Transverse colon (tissue), 4 donors: ENCODE data around the gene VASH2. TPM values are rescaled to one million over a fixed set of nuclear protein-coding genes. Genes with fewer than 3 reads are reported as not detected.

Source experiments
- DNase-seq: peaks from one replicate; pipeline ENCODE4 v3.0.0-alpha.2; 2019
- H3K27ac ChIP-seq, 4 donors: fragments of 200-600 bp; sonication (generic); 2 replicates each; pipeline ENCODE4 v1.5.1; 2016 to 2018; ENCODE audit warnings: inconsistent platforms in 4 of 4
- H3K27me3 ChIP-seq: fragments of 200-600 bp; sonication (generic); 2 replicates; pipeline ENCODE4 v1.5.1; 2017; ENCODE audit warnings: inconsistent platforms
- H3K36me3 ChIP-seq, 4 donors: fragments of 200-600 bp; sonication (generic); 2 replicates each; pipeline ENCODE4 v1.5.1; 2017 to 2019; ENCODE audit warnings: inconsistent platforms in 4 of 4
- H3K4me1 ChIP-seq, 4 donors: fragments of 200-600 bp; sonication (generic); 2 replicates each; pipeline ENCODE4 v1.5.1; 2017 to 2020; ENCODE audit warnings: inconsistent platforms in 4 of 4
- H3K4me3 ChIP-seq, 4 donors: fragments of 200-600 bp; sonication (generic); 1 replicate in 1 of 4; 2 replicates in 3 of 4; pipeline versions ENCODE4 v1.5.1 to v1.6.1; 2017 to 2019; ENCODE audit warnings: inconsistent platforms in 4 of 4
- H3K9me3 ChIP-seq, 2 donors: fragments of 200-600 bp; sonication (generic); 2 replicates each; pipeline ENCODE4 v1.5.1; 2017 to 2019; ENCODE audit warnings: inconsistent platforms in 2 of 2
- EP300 ChIP-seq: sonication (generic); formaldehyde crosslinking; IDR thresholded peaks from one replicate; pipeline ENCODE4 v1.6.1; 2017; ENCODE audit warnings: antibody characterized with exemption, low read depth
- POLR2A ChIP-seq: fragments of 450-650 bp; IDR thresholded peaks from one replicate; pipeline ENCODE4 v1.6.1; 2016; ENCODE audit warnings: antibody characterized with exemption, mild to moderate bottlenecking, moderate library complexity
- POLR2AphosphoS5 ChIP-seq, 3 donors: sonication (generic); formaldehyde crosslinking; IDR thresholded peaks; one replicate each; pipeline ENCODE4 v1.6.1; 2016; ENCODE audit warnings: antibody characterized with exemption in 3 of 3
- whole genome bisulfite sequencing, 2 donors: methylation state at CpG; one replicate each; pipeline ENCODE4 v1.1.5; 2018; ENCODE audit warnings: low coverage in 1 of 2; 5-methylcytosine and 5-hydroxymethylcytosine counted together
- in situ Hi-C, 4 donors: fragments of 200-750 bp; cut with MboI; loops; one replicate each; pipeline versions ENCODE4 v1.15.0 to v1.15.1; 2017; ENCODE audit warnings: low sequenced_read_pairs in 3 of 4, low pct_ligation_motif_present in 1 of 4, low pct_unique_long_range_greater_than_20kb in 1 of 4
- intact Hi-C: fragments of 100-400 bp; cut with DNase I; formaldehyde crosslinking; loops from one replicate; pipeline ENCODE4 v1.15.1; 2023; ENCODE audit warnings: low total_unique reads
- total RNA-seq, 4 donors: library from RNA; depleted of rRNA; stranded (reverse); fragments of >200 nt; gene quantifications; one replicate each; pipeline ENCODE4 v1.1.0, GENCODE V29; 2016
- TF ChIP-seq, protein P1 (sequence below), 5 experiments: fragments of 200-600 bp in 3 of 5; fragments of 450-650 bp in 2 of 5; sonication (generic) in 3 of 5; IDR thresholded peaks; 1 replicate in 2 of 5; 2 replicates in 3 of 5; pipeline ENCODE4 v1.5.1; 2016 to 2017; ENCODE audit warnings: antibody characterized with exemption in 5 of 5, inconsistent platforms in 3 of 5, mild to moderate bottlenecking in 2 of 5, moderate library complexity in 1 of 5

Gene VASH2
- total RNA-seq, 4 donors from 2014 or later, result 1.1 to 1.7 TPM; not detected in 2

DNA sequence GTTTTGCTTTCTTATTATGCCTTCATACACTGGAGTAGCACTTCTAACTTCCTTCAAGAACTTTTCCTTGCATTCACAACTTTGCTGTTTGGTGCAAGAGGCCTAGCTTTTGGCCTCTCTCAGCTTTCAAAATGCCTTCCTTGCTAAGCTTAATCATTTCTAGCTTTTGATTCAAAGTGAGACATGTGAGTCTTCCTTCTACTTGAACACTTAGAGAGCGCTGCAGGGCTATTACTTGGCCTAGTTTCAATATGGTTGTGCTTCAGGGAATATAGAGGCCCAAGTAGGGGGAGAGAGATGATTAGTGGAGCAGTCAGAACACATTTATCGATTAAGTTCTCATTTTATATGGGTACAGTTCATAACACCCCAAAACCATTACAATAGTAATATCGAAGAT, 52.9 kb downstream of the VASH2 start:
- WGBS, 2 donors, result 81 to 90% methylated on average over 3 of the region's 3 CpGs
- H3K9me3 ChIP-seq, result no peaks in the 10 kb centered on the region
- H3K27me3 ChIP-seq, result no peaks in the 10 kb centered on the region
- H3K4me3 ChIP-seq, result no peak overlapping the region
- peaks cover 0 to 38% (median 13%) of the 10 kb centered on the region in 4 donors for H3K36me3 ChIP-seq
- DNase-seq, result no peak
- in situ Hi-C loops, result no loop called here
- no peak overlapping the region for H3K27ac ChIP-seq
- no peak for TF ChIP-seq POLR2A
- TF ChIP-seq, protein P1, sequence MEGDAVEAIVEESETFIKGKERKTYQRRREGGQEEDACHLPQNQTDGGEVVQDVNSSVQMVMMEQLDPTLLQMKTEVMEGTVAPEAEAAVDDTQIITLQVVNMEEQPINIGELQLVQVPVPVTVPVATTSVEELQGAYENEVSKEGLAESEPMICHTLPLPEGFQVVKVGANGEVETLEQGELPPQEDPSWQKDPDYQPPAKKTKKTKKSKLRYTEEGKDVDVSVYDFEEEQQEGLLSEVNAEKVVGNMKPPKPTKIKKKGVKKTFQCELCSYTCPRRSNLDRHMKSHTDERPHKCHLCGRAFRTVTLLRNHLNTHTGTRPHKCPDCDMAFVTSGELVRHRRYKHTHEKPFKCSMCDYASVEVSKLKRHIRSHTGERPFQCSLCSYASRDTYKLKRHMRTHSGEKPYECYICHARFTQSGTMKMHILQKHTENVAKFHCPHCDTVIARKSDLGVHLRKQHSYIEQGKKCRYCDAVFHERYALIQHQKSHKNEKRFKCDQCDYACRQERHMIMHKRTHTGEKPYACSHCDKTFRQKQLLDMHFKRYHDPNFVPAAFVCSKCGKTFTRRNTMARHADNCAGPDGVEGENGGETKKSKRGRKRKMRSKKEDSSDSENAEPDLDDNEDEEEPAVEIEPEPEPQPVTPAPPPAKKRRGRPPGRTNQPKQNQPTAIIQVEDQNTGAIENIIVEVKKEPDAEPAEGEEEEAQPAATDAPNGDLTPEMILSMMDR (IDR thresholded peaks at IDR 0.05), result no peak
- TF ChIP-seq EP300, result no peak
- TF ChIP-seq POLR2AphosphoS5 (IDR thresholded peaks at IDR 0.05), result no peak
- intact Hi-C loops, result no loop called here
- no peaks in the 10 kb centered on the region for H3K4me1 ChIP-seq

DNA sequence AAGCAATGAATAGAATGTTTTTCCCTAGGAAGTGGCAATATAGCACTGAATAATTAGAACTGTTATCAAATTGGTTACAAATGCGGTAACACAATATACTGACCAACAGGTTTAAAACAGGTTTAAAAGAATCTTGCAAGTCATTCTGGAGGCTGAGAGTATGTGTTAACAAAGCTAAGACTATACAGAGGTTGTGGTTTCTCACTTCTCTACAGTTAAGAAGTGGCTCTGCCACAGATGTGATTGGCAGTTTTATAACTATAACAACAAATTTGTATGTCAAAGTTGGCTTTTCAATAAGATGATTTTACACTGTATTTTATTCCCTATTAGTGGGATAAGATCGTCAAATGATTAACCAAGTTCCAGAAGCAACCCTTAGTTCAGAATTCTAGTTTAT, 58.2 kb downstream of the VASH2 start:
- peaks cover 0 to 24% (median 5%) of the 10 kb centered on the region in 4 donors for H3K36me3 ChIP-seq
- no peak for DNase-seq
- no peaks in the 10 kb centered on the region for H3K27me3 ChIP-seq
- 64 to 82% methylated on average over 2 of the region's 2 CpGs for WGBS, 2 donors
- H3K4me1 ChIP-seq, result no peaks in the 10 kb centered on the region
- H3K4me3 ChIP-seq, result no peak overlapping the region
- TF ChIP-seq POLR2AphosphoS5 (IDR thresholded peaks at IDR 0.05) (no peak), EP300 (no peak), POLR2A (no peak)
- TF ChIP-seq, protein P1 (IDR thresholded peaks at IDR 0.05), result no peak
- H3K27ac ChIP-seq, result no peak overlapping the region
- in situ Hi-C loops, result no loop called here
- intact Hi-C loops, result no loop called here
- H3K9me3 ChIP-seq, result no peaks in the 10 kb centered on the region

GRCh38 chr1:213014642-213015041, 64.3 kb downstream of the VASH2 start:
- no peaks in the 10 kb centered on the region for H3K9me3 ChIP-seq
- peaks cover 0 to 14% (median 8%) of the 10 kb centered on the region in 4 donors for H3K4me1 ChIP-seq
- in situ Hi-C loops, result no loop called here
- WGBS, 2 donors, result 7 to 14% methylated on average over 7 of the region's 7 CpGs
- peak overlapping the region; percentile 63 to 88 (median 80) for H3K4me3 ChIP-seq
- DNase-seq, result no peak
- intact Hi-C loops, result loop anchor here (5.0 kb wide), 1 partner anchor 543 kb away; no protein-coding TSS in a partner anchor
- H3K27ac ChIP-seq, result peak overlapping the region; percentile 95 to 97 (median 96)
- H3K27me3 ChIP-seq, result no peaks in the 10 kb centered on the region
- no peak for TF ChIP-seq POLR2A
- TF ChIP-seq, protein P1 (IDR thresholded peaks at IDR 0.05), result no peak
- TF ChIP-seq EP300, result no peak
- no peak for TF ChIP-seq POLR2AphosphoS5 (IDR thresholded peaks at IDR 0.05)
- no peaks in the 10 kb centered on the region for H3K36me3 ChIP-seq

DNA sequence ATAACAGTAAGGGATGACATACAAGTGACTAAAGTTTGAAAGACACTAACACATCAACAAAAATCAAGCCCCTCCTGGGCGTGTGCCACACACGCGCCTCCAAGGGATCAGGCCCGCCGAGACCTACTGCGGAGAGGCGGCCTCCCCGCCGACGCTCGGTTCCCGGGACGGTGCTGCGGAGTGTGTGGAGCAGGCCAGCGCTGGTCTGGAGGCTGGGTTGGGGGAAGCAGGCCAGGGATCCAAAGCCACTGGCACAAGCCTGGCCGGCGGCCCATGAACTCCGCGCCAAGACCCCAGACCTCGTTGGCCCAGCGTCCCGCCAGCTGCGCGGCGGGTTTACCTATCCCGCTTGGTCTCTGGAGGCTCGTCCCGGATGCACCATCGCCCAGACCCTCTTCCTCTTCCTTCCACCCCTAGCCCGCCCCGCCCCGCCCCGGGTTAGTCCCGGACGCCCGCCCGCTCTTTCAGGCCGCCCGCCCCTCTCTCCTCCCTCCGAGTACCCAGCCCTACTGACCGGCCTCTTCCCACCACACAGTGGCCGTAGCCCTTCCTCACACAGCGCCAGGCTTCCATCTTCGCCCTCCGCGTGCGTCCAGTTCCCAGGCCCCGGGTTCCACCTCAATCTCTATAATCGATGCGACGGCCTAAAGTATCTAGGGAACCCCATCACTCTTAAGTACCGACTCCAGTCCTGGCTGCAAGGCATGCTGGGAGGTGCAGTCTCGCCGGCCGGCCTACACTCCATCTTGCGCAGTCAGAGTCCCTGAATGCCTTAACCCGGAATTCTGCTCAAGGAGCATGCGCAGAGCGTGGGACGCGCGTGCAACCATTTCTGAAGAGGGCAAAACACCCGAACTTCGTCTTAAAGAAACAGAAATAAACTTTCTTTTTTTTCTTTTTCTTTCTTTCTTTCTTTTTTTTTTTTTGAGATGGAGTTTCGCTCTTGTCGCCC, 65.0 kb downstream of the VASH2 start, which contains the start of gene ANGEL2:
Gene ANGEL2, minus strand, starts transcription at position 769 of the 952 bp plus-strand sequence. Its CDS starts 196 bp downstream, at position 573.
- Histone ChIP-seq H3K4me1 (peaks cover 0 to 14% (median 8%) of the 10 kb centered on the region in 4 donors), H3K4me3 (peak within 1 kb of the TSS; percentile 63 to 88 (median 80)), H3K27me3 (no peaks in the 10 kb centered on the region), H3K9me3 (no peaks in the 10 kb centered on the region), H3K27ac (peak within 1 kb of the TSS; percentile 95 to 97 (median 96)), H3K36me3 (no peaks in the 10 kb centered on the region)
- DNase-seq, result peak; percentile 97
- in situ Hi-C loops (no loop called here), intact Hi-C loops (no loop called here)
- WGBS, 2 donors, result 0 to 1% methylated on average over 13 to 60 of the region's 66 CpGs
- TF ChIP-seq POLR2AphosphoS5 (IDR thresholded peaks at IDR 0.05) (peak; percentile 42 to 66 (median 48)), EP300 (no peak), POLR2A (peak; percentile 66)
